ENCODE measurements around the gene SNAI3. TPM values are rescaled to one million over a fixed set of nuclear protein-coding genes. Genes with fewer than 3 reads are reported as not detected.

Gene SNAI3
- total RNA-seq, 1 experiment from 2014 or later, result 2.2 TPM

DNA sequence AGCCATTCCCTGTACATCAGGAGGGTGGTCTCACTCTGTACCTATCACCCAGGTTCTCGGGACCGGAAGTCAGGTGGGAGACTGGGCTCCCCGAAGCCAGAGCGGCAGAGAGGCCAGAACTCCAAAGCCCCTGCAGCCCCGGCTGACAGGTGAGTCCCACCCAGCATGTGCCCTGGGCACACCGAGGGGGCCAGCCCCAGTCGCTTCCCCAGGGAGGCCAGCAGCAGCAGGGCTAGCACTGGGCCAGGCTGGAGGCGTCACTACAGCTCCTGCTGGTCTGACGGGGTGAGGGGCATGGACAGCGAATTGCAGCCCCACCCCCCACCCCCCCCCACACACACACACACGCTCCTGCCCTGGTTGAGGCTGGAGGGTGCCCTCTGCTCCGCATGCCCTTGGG, 55.9 kb downstream of the SNAI3 start:
- H3K79me2 ChIP-seq (ENCODE audit: insufficient read depth, low read length), result no peaks in the 10 kb centered on the region
- H3K9ac ChIP-seq (ENCODE audit: low read length), result no peak overlapping the region
- ChIA-PET CTCF (no interaction called here), POLR2A (no interaction called here), RAD21 (ENCODE audit: low non-redundant PET in 1 of 2, low total read pairs in 2 of 2, uncharacterized antibody in 2 of 2, unreplicated experiment in 2 of 2) (no interaction called here)
- TF ChIP-seq SIN3A (IDR thresholded peaks at IDR 0.05; ENCODE audit: low read depth) (no peak), FOSL1 (IDR thresholded peaks at IDR 0.05; ENCODE audit: low read depth) (no peak), ZNF274 (IDR thresholded peaks at IDR 0.05; ENCODE audit: low read depth, low read length) (no peak), RAD21 (IDR thresholded peaks at IDR 0.05; ENCODE audit: low read depth) (no peak), ZFX (IDR thresholded peaks at IDR 0.05) (no peak), POLR2AphosphoS5 (IDR thresholded peaks at IDR 0.05; ENCODE audit: low read depth, low read length) (no peak), POLR2A (IDR thresholded peaks at IDR 0.05; ENCODE audit: borderline replicate concordance, extremely low read depth, insufficient read depth, insufficient read length) (no peak), EZH2 (IDR thresholded peaks at IDR 0.05) (no peak)
- TF ChIP-seq, protein P1, sequence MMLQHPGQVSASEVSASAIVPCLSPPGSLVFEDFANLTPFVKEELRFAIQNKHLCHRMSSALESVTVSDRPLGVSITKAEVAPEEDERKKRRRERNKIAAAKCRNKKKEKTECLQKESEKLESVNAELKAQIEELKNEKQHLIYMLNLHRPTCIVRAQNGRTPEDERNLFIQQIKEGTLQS (IDR thresholded peaks at IDR 0.05), result no peak
- TF ChIP-seq, protein P2, sequence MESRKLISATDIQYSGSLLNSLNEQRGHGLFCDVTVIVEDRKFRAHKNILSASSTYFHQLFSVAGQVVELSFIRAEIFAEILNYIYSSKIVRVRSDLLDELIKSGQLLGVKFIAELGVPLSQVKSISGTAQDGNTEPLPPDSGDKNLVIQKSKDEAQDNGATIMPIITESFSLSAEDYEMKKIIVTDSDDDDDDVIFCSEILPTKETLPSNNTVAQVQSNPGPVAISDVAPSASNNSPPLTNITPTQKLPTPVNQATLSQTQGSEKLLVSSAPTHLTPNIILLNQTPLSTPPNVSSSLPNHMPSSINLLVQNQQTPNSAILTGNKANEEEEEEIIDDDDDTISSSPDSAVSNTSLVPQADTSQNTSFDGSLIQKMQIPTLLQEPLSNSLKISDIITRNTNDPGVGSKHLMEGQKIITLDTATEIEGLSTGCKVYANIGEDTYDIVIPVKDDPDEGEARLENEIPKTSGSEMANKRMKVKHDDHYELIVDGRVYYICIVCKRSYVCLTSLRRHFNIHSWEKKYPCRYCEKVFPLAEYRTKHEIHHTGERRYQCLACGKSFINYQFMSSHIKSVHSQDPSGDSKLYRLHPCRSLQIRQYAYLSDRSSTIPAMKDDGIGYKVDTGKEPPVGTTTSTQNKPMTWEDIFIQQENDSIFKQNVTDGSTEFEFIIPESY (IDR thresholded peaks at IDR 0.05; ENCODE audit: extremely low read depth, insufficient replicate concordance, low read length), result no peak
- TF ChIP-seq, protein P3, sequence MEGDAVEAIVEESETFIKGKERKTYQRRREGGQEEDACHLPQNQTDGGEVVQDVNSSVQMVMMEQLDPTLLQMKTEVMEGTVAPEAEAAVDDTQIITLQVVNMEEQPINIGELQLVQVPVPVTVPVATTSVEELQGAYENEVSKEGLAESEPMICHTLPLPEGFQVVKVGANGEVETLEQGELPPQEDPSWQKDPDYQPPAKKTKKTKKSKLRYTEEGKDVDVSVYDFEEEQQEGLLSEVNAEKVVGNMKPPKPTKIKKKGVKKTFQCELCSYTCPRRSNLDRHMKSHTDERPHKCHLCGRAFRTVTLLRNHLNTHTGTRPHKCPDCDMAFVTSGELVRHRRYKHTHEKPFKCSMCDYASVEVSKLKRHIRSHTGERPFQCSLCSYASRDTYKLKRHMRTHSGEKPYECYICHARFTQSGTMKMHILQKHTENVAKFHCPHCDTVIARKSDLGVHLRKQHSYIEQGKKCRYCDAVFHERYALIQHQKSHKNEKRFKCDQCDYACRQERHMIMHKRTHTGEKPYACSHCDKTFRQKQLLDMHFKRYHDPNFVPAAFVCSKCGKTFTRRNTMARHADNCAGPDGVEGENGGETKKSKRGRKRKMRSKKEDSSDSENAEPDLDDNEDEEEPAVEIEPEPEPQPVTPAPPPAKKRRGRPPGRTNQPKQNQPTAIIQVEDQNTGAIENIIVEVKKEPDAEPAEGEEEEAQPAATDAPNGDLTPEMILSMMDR (IDR thresholded peaks at IDR 0.05 in 2 of 3, conservative IDR thresholded peaks at IDR 0.05 in 1 of 3; ENCODE audit: borderline replicate concordance in 1 of 3, insufficient read depth in 1 of 3, low read depth in 2 of 3, low read length in 2 of 3), result no peak
- no TSS peak for BruUV-seq (replicated peaks)
- H3K27ac ChIP-seq (ENCODE audit: low read depth, low read length), result no peak overlapping the region
- no peak for DNase-seq (ENCODE audit: low read depth, low spot score)
- H4K20me1 ChIP-seq (ENCODE audit: insufficient read depth), result no peaks in the 10 kb centered on the region
- no peak overlapping the region for H3K4me2 ChIP-seq (ENCODE audit: low read length)
- no peaks in the 10 kb centered on the region for H3K27me3 ChIP-seq (ENCODE audit: insufficient read depth, low read length)
- H3K9me2 ChIP-seq (ENCODE audit: insufficient read depth), result no peaks in the 10 kb centered on the region
- H3K36me3 ChIP-seq (ENCODE audit: control insufficient read depth in 1 of 2, insufficient read depth in 2 of 2, low read length in 2 of 2), result peaks cover 36 to 43% of the 10 kb centered on the region in 2 experiments; a peak in 3 of 4 replicates
- H2AFZ ChIP-seq (ENCODE audit: low read depth, low read length, poor library complexity, severe bottlenecking), result no peak overlapping the region
- ATAC-seq, result no peak
- intact Hi-C loops (cut with micrococcal nuclease), result no loop called here
- H3K9me3 ChIP-seq (ENCODE audit: control insufficient read depth in 1 of 2, insufficient read depth in 1 of 2, low read depth in 1 of 2, low read length in 2 of 2), result no peaks in the 10 kb centered on the region
- no peak overlapping the region for H3K4me3 ChIP-seq (replicated peaks in 1 of 2; ENCODE audit: low read depth in 1 of 2, low read length in 2 of 2)
- H3K4me1 ChIP-seq (ENCODE audit: control insufficient read depth in 1 of 2, insufficient read depth in 2 of 2, low read length in 2 of 2), result peaks cover 0 to 7% of the 10 kb centered on the region in 2 experiments; a peak in 1 of 4 replicates
